ENCODE results near the gene NR3C2.

NR3C2 gene

DNA sequence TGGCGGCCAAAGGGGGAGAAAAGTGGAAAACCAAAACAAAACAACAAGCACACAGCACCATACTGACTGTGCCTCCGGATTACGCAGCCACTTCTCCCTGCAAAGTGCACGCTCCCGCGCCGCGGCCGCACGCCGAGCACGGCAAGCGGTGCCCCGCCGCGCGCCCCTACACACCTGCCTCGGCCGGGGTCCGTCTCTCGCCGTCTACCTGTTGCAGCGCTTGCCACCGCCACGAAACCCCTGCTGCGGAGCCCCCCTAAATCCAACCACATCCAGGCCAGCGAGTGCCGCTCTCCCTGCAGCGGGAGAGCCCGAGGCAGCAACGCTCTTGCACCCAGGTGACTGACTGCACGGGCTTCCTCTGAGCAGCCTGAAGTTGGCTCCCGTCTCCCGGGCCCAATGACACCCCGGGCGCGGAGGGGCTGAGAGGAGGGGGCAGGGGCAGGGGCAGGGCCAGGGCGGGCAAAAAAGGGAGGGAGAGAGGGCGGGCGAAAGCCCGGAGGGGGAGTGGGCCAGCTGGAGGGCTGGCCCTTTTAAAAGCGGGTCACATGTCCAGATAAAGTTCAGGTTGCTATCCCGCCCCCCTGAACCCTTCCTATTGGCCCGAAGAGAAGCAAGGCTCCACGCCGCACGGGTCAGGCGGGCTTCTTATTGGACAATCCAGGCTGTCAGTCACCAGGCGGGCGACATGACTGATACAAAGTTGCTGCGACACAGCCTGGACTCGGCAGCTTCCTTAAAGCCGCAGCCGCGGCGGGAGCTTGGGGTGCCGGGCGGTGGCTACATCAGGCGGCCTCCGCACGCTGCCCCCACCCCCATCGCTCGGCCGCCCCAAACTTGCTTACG is at the start of gene NR3C2:
NR3C2 (minus strand) TSS at position 429 of the 846 bp plus-strand sequence.
- peak; percentile 93 for DNase-seq

DNA sequence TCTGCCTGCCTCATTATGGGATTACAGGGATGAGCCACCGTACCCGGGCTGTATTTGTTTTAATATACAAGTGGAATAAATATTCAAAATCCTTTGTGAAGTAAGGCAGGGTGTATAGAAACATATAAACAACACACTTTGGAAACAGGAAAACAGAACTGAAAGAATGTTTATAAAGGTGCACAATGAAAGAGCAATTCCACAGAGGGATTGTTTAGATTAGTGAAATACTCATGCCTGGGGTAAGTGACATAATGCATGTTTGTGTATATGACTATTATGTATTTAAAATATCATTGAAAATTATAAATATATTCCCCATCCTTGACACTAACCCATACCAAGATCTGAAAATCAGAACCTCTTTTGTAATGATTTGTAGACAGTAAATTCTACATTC is 45.0 kb upstream of the NR3C2 start:
- no peak for DNase-seq

DNA sequence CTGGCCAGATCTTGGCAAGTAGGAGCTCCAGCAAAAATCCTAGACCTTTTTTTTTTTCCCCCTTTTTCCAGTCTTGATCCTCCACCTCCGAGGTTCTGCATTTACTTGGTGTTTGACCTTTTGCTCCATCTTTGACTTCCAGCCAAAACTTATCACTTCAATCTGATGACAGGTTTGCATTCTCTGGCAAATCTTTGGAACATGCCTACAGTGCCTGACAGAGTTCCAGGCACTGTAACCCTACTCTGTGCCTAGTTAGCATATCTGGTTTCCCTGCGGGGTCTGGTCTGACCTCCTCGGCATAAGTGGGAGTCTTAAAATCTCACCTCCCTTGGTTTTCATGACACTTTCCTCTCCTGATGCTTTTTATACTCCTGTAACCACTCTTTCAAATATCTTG is 39.4 kb upstream of the NR3C2 start:
- DNase-seq: no peak

DNA sequence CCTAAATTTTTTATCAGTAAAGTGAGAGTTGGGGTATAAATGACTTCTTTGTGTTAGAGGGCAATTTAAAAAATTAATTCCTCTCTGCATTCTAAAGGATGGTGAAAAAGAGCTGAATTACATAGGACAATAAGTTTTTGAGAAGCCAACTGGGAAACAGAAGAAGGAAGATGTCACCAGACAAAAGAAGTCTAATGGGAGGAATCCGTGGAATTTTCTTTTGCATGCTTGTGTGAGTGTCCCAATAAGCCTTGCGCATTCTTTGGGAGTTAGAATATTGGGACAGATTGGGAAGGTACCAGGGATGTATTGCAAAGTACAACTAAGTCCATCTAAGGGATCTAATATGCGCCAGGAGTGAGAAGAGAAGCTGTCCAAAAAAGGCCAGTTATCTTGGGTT is 35.1 kb upstream of the NR3C2 start:
- no peak for DNase-seq

DNA sequence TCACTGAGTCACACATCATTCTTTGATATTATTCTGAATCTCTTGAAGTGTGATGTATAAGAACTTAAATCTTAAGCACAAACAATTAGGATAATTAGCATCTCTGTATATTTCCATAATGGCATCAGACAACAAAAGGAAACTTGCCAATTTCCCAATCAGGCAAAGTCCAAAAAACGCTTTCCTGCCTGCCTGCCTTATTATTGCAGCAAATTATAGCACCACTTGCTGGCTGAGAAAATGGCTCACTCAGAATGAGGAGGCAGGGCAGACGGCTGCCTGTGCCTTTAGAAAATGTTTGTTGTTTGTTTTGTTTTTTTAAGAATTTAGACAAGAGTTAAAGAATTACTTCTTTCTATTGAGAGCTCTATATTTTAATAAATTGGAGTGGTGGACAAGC is 27.7 kb upstream of the NR3C2 start:
- DNase-seq: no peak

DNA sequence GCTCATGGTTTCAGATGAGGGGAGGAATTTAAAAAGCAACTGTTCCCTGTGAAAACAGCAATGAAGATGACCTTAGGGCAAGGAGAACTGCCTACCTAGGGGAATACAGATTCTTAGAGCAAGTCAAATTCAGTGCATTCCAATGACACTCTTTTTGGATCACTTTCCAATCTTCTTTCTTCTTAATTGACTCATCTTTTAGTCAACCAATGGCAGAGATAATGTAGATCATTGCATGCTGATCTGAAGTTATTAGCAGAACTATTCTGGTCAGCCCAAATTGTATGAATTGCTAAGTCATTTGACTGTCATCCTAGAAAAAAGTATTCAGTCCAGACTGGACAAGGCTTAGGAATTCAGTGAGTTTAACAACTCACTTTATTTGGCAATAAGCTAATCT is 12.6 kb upstream of the NR3C2 start:
- no peak for DNase-seq

DNA sequence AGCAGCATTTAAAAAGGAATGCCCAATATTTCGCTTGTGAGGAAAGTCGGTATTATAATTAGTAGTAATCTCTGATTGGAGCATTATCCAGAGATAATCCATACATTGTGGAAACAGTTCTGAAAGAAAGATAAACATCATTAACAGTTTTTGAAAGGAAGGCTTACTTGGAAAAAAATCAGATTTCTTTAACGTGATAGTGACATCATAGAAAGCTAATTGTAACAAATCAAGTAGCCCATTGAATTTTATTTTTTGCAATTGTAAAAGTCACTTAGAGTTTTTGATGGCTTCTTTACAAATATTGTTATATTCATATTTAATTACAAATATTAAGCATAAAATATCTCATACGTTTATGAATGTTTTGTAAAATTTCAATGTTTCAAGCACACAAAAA is 11.6 kb upstream of the NR3C2 start:
- DNase-seq: no peak

DNA sequence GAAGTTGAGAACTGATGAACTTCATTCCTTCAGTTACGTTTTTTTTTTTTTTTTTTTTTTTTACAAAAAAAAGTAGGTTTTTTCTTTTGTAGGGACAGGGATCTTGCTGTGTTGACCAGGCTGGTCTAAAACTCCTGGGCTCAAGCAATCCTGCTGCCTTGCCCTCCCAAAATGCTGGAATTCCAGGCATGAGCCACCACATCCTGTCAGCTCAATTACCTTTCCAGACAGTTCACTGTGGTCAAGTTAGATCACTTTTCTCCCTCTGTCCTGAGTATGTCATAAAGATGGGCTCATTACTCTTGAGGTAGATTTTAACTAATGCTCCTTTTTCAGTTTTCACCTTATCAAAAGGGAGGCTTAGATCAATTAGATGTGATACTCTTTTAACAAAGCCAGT is 10.8 kb upstream of the NR3C2 start:
- no peak for DNase-seq

DNA sequence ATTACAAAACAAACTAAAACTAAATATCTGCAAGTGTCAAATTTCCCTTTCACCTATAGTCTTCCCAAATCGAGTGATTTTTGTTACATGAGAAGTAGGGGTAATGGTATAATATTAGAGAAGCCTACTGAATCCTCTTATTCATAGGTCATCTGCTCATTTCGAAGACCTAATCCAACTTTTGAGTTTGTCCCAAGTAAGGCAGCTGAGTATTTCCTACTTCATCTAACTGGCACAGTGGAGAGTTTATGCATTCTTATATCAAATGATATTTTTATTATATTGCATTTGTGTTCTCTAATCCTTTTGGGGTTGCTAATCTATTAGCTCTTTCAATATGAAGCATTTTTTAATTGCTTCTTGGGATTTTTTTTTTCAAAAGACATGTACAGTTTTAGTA is 7.7 kb upstream of the NR3C2 start:
- DNase-seq: no peak

DNA sequence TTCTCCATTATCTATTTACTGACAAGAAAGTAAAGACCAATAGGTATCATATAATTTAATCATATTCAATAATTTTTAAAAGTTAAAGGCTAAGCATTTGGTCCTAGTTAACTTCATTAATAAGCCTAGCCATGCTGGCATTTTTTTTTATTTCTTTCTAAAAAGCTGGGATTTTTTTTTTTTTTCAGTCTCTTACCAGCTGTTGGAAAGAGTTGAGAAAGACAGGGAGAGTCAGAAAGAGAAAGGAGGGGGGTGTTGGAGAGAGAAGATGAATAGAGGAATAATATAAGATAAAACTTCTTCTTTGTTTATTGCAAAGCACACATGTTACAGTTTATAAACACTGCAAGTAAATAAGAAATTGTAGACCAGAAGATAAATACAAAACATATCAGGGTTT is 5.9 kb upstream of the NR3C2 start:
- no peak for DNase-seq

DNA sequence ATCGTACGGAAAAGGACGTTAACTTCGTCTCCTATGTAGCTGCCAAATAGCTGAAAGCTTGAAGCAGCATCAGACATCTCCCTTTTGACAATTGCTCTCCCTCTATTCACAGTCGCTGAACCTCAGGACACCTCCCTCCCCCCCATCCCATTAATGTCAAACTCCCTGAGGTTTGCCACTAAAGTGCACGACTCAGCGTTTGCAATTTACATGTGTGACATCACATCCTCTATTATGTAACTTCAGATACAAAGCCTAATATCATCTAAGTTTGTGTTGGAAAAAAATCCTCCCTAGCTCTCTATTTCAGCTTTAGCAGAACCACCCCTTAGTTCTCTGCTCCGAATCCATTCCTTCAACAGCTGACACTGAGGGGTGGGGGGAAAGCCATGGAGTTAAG is 5.5 kb upstream of the NR3C2 start:
- DNase-seq: no peak

DNA sequence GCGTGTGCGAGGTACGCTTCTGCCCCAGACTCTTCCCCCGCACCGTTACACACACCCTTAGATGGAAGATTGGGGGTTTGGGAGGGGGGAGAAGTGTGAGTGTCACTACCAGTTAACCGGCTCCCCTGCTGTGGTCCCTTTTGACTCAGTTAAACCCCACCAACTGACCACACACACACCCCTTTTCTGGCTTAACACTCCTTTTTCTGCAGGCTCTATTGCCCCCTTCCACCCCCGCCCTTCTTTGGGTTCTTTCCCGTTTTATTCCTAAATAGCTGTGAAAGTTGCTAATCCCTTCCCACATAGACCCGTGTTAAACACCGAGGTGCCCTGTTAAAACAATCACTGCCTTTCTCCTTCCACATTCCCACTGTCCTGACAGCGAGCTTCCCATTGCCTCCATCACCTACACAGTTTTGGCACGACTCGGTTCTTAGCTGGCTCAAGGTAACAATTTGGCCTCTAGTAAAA is 3.7 kb upstream of the NR3C2 start:
- no peak for DNase-seq

DNA sequence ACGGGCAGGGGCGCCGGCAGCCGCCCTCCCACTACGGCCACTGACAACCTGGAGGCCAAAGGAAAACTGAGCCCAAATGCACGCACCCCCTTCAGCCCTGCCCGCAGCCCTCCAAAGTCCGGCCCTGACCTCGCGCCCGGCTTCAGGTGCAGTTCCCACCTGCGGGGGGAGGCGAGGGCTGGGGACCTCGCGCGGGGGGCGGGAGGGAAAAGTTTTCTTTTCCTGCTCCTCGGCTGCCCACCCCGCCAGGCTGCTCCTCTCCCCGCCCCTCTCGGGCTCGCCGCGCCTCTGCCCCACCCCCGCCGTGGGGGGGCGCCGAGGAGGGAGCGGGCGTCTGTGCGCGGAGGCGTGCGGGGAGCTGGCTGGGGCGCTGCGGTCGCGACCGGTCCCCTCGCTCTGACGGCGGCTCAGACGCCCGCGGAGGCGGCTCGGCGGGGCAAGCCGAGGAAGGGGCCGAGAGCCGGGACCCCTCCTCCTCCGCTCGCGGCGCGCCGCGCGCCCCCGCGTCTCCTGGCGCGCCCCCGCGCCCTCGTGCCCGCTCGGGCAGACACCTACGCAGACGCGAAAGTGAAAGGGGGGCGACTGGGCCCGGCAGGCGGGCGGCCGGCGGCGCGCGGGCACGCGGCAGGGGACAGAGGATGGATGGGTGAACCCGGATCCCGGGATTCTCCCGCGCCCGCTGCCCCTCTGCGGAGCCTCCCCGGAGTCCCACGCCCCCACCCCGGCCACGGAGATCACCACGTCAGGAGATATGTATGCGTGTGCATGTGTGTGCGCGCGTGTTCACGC is 3.1 kb upstream of the NR3C2 start:
- no peak for DNase-seq

DNA sequence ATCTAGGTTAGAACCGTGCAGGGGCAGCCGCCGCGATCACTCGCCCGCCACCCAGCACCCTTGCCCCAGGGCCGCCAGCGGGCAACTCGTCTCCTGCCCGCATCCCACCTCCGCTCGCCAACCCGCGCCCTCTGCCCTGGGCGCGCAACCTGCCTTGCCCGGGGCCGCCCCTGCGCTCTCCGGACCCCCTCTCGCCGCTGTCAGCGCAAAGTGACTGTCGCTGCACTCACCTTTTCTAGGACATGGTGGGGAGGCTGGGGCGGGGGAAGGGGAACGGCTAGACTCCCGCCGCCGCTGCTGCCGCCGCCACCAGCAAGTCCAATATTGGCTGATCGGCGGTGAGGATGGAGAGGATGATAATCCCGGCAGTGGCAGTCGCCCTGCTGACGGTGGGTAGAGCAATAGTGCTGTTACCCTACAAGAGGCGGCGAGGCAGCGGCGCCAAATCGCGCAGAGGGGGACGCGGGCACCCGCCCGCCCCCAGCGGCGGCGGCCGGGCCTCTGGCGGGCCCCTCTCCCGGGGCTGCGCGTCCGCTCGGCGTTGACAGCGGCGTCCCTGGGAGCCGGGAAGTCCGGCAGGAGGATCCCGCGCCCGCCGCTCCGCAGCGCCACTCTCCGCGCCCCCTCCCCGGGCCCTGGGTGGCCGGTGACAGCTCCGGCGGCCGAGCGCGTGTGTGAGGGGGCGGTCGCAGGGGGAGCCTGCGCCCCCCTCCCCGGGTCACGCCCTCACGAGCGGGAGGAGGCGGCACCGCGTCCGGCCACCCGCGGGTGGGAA is 2.3 kb upstream of the NR3C2 start:
- DNase-seq: no peak

DNA sequence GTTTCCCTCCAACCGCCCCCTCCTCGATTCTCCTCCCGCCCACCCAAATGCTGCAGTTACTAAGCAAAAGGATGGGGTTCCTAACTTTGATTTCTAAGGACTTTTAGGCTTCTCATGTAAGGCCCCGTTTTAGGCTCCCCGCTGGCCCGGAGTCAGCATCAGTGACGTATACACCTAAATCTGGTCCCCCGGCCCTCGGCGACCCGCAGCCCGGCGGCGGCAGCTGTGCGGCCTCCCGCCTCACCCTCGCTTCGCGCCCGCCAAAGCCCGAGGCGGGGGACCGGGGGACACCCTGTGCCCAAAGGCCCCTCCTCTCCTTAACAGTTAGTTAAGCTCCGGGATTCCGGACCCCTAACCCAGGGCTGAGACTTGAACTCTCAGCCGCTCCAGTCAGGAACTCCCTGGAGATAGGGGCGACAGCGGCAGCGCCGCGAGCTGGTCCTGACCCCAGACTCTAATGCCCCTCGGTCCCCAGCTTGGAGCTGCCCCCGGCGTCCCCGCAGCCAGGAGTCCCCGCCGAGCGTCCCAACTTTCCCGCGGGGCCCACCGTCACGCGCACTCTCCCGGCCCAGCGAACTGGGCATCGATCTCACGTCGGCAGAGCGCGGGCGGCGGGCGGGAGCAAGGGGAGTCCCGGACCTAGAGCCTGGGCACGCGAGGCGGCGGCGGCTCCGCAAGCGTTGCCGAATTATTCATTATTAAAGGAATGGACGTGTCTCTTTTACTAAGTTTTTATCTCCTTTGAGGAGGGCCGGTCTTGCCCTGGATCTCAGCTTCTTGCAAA is 1.5 kb upstream of the NR3C2 start:
- DNase-seq: no peak

DNA sequence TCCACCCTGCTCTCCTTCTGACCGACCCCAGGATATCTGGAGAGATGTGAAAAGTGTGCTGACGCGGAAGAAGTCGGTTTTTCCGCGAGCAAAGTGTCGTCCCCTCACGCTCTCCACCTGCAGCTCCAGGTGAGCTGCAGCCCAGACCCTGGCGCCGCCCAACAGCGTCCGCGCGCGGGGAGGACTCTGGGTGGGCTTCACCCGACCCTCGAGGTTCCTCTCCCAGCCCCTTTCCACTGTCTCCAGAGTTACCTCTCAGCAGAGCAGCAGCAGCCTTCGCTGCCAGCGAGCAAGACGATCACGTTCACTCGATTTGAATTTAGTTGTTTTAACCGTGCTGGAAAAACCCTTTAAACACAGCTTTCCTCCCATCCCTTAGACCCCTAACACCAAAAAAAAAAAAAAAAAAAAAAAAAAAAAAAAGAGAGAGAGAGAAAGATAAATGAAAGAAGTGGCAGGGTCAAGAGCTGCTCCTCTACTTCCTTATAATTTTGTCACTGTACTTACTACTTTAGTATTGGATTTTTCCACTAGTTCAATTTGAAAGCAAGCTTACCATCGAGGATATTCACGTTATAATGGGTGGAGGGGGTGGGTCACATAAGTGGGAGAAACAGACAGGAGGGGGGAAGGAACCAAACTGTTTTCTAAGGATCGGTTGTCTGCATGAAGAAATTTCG is 758 bp upstream of the NR3C2 start:
- DNase-seq: no peak

DNA sequence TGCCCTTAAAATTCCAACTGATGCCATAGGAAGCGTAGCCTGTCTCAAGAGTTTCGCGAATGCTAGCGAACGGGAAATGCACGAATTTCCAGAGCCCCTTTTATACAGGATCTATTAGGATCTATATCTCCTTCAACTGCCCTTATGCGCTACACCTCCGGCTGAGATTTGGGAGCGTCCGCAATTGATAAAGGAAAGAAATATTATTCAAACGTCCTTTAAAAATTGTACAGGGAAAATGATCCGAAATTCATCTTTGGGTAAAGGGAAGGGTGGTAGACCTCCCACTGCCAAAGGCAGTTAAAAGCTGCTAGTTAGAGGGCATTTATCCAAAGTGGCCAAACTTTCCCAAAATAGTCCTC is 609 bp downstream of the NR3C2 start:
- no peak for DNase-seq

DNA sequence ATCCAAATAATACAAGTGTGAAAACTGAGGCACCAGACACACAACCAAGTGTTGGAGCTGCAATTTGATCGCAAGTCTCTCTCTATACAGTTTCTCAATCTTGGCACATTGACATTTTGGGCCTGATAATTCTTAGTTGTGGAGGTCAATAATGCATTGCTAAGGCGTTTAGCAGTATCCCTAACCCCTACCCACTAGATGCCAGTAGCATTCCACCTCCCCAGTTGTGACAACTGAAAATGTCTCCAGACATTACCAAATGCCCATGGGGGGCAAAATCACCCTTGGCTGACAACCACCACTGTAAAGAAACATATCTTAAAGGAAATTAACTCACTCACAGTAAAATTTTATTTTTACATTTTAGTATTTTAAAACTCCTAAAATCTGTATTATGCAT is 4.2 kb downstream of the NR3C2 start:
- DNase-seq: no peak

DNA sequence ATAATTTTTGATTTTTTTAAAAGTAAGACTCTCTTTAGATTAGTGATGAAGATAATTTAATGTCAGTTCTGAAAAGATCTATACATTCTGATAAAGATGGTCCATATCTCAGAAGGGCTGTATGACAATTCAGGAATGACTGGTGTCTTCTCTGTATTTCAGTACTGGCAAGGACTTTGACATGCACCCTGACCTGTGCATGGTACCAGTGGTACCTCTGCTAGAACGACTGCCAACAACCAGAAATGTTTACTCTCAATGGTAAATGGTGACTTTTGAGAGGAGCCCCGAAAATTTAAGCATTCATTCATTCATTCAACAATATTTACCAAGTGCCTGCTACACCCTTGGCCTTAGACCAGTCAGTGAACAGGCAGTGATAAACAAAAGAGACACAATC is 4.8 kb downstream of the NR3C2 start:
- no peak for DNase-seq

DNA sequence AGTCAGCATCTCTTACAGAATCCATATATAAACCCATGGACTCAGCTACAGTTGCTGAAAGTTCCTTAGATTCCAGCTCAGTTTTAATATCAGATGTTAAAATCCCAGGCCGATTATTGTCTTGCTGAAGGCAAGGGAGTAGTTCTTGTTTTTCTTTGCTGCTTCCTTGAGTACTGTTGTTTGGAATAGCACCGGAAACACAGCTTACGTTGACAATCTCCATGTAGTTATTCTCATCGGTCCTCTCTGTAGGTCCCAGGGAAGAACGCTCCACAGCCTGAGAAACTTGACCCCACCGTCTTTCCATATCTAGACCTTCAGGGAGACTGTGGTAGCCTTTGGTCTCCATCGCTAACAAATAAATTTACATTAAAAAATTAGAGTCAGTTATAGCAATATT is 5.7 kb downstream of the NR3C2 start:
- DNase-seq: no peak

DNA sequence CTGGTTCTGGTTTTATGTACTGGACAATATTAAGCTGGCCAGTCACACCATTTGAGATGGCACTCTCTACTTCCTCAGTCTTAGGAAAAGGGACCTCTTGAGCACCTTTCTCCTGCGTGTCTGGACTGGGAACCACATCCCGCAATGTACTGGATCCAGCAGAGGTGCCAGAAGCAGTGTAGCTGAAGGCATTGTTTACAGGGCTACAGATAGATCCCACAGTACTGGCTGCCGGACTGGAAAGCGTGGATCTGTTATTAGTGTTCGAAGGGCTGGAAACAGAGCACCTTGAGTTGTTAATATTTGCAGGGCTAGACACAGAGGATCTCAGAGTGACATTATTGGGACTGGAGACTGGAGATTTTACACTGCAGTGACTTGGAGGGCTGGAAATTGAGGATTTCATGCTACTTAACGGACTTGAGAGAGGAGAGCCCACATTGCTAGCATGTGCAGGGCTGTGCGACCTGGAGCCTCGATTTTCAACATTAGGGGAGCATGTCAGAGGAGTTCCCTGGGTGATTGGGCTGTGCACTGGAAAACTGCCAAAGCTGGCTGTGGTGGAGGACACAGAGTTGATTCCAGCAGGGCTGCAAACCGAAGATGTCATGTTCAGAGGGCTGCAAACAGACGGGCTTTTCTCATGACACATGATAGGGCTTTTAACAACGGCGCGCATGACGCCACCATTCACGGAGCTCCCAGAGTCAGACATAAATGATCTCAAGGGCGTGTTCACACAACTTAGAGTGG is 6.4 kb downstream of the NR3C2 start:
- DNase-seq: no peak

All from RPMI8226 (cell line).